NT2/D1 (cell line): ENCODE results near the gene CTNND1.

Experiments used
- SUZ12 ChIP-seq: IDR thresholded peaks from 2 replicates; pipeline ENCODE4 v1.6.1; 2011; ENCODE audit not compliant: insufficient read length, insufficient read depth; ENCODE audit errors: extremely low read depth
- YY1 ChIP-seq: IDR thresholded peaks from 2 replicates; pipeline ENCODE4 v1.6.1; 2011; ENCODE audit not compliant: insufficient read length, insufficient read depth

- TF ChIP-seq SUZ12: no peak
- no peak for TF ChIP-seq YY1
Observed at GRCh38 chr11:57772562-57772961, 11.0 kb downstream of the CTNND1 start.
